B cell (primary cell): ENCODE results near the gene COL25A1.

Source experiments
- CTCF ChIP-seq: fragments of 200-600 bp; IDR thresholded peaks from one replicate; pipeline ENCODE4 v1.8.0; 2022; ENCODE audit warnings: antibody characterized with exemption, mild to moderate bottlenecking
- EZH2 ChIP-seq: IDR thresholded peaks from 2 replicates; pipeline ENCODE4 v1.6.1; 2012; ENCODE audit warnings: borderline replicate concordance, low read depth, mild to moderate bottlenecking, moderate library complexity, low read length; ENCODE audit not compliant: insufficient read depth, poor library complexity, severe bottlenecking

- TF ChIP-seq CTCF (no peak), EZH2 (no peak)
Measured at GRCh38 chr4:109126856-109127255, 175.6 kb downstream of the COL25A1 start.
